Measurements from ENCODE around the gene AEBP1.

AEBP1 gene

DNA sequence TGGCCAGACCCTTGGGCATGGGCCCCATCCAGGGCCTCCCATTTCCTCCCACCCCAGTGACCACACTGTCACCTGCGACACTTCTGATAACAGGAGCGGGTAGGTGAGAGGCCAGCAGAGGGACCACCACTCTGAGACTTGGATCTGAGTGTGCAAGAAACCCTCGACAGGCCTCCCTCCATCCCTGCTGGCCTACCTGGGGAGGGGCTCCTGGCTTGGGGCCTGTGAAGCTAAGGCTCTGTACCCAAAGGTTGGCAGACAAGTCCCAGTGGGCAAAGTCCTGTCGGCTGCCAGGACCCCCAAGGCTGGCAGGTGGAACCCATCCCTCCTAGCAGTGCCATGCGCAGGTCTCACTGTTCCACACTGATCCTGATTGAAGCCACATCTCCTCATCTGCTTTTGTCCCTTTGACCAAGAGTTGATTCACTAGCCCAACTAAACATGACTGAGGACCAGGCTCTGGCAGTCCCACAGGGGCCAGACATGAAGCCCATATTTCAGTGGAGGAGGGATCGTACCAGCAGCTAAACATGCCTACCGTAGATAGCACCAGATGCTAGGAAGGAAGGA is 37.6 kb upstream of the AEBP1 start:
- DNase-seq (ENCODE audit: low read depth in 2 of 2, low spot score in 1 of 2): no peak

DNA sequence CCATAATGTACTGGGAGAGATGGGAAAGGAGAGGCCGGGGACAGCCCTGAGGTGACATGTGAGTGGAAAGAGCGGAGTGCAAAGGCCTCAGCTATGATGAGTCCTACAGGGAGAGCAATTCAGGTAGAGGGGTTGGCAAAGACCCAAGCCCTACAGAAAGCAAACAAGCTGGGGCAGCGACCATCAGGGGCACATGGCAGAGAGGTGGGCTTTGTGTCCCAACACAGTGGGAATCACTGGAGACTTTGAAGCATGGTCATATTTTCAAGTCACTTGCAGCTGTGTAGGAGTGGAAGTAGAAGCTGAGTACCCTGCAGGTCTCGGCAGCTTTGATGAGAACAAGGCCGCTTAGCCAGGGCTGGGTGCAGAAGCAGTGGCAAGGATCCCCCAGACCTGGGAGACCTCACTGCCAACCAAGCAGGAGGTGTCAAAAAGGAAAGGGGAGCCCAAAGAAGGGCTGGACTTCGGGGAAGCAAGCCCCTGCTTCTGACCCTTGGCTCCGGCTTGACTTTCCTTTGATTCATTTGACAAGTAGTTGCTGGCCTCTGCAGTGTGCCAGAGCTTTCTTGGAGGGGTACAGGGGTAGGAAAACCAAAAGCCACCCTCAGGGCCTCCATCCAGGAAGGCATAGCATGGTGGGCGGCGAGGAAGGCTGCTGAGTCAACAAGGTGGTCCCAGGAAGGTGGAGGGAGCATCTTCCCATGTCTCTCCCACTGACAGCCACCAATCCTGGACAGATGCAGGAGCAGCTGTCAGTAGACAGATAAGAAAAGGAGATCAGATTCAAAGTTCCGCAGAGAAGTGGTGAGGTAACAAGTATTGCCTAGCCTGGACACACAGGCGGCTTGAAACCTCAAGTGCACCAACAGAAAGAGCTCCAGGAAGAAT is 36.8 kb upstream of the AEBP1 start:
- DNase-seq (ENCODE audit: low read depth in 2 of 2, low spot score in 1 of 2): no peak

DNA sequence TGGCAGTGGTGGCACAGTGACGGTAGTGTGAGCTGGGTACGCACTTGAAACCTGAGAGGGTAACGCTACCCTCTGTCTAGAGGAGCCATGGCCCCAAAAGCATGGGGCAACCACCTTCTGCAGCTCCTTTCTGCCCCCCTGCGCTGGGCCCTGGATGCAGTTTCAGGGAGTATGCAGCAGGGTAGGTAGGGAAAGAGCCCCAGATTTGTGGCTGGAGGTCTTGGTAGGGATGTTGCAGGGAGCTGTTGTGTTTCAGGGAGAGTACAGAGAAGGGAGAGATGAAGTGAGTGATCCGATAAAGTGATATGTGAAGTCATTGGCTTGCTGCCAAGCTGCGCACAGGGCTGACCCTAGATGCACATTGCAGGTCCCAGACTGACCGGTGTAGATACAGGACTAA is 36.1 kb upstream of the AEBP1 start:
- no peak for DNase-seq (ENCODE audit: low read depth in 2 of 2, low spot score in 1 of 2)

DNA sequence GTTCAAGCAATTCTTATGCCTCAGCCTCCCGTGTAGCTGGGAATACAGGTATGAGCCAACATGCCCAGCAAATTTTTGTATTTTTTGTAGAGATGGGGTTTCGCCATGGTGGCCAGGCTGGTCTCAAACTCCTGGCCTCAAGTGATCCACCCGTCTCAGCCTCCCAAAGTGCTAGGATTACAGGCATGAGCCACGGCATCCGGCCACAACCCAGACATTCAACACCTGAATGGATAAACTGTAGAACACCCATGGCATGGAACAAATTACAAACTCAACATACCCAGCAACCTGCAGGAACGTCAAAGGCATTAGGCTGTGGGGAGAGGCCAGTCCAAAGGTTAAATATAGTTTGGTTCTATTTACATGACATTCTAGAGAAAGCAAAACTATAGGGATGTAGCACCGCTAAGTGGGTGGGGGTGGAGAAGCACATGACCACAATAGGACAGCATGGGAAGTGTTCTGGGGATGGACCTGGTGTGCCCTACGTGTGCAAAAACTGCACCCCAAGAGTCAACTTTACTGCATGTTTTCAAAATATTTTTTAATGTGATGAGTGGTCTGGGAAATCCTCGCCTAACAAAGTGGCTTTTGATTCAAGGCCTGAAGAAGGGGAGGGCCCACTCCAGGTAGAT is 32.3 kb upstream of the AEBP1 start:
- no peak for DNase-seq (ENCODE audit: low read depth in 2 of 2, low spot score in 1 of 2)

DNA sequence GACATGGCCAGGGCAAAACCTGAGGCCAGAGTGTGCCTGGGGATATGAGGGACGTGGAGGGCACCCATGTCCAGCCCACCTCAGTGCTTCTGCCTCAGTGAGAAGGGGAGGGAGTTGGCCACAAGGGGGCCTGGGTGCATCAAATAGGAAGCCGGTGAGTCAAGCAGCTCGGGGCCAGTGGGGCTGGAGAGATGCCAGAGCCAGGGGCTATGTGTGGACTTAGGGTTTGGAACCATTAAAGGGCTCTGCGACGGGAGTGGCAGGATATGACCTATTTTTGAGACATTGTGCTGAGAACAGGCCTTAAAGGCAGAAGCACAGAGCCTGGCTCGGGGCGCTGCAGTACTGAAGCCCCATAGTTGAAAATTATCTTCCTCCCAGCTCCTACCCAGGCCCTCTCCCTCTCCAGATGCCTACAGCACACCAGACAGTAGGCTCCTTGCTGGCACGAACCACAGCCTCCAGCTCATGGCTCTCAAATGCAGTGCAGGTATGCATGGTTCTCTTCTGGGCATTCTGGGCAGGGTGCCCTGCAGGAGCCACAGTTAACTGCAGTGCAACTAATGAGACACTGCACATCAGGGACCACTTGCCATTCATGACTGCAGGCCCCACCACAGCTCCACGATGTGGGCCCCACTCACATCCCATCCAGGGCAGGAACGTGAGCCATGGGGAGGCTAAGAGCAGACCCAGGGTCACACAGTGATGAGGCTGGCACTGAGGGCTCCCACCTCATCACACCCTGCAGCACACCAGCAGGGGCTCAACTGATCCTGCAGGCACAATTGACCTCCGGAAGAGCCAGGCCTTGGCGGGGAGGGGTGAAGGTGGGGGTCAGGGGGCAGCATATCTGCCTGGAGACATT is 31.5 kb upstream of the AEBP1 start:
- peak; percentile 13 to 23 for DNase-seq (ENCODE audit: low read depth in 2 of 2, low spot score in 1 of 2)

DNA sequence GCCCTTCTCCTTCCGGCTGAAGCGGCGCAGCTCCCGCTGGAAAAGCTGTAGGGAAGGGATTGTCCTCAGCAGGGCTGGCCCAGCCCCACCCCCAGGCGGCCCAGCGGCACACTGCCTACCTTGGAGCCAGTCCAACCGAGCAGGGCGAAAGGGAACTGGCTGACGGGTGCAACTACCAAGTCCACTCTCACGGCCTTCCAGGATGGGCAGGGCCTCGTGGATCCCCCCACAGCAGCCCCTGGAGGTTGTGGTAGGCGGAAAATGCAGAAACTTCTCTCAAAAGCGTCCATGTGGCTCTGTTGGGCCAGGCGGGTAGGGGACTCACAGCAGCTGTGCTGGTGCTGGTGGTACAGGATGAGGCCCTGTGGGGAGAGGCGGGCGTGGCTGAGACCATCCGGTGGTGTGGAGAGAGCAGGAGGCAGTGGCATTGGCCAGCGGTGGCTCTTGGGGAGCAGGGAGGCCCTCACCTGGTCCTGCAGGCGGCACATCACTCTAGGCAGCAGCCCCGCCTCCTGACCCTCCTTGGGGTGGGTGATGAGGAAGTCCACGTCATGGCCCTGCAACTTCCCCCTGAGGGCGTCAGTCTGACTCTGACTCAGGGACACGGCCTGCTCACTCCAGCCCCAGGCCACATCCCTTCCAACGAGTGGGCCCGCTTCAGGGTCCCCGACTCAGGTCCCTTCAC is 30.3 kb upstream of the AEBP1 start:
- peak; percentile 31 to 59 for DNase-seq (ENCODE audit: low read depth in 2 of 2, low spot score in 1 of 2)

DNA sequence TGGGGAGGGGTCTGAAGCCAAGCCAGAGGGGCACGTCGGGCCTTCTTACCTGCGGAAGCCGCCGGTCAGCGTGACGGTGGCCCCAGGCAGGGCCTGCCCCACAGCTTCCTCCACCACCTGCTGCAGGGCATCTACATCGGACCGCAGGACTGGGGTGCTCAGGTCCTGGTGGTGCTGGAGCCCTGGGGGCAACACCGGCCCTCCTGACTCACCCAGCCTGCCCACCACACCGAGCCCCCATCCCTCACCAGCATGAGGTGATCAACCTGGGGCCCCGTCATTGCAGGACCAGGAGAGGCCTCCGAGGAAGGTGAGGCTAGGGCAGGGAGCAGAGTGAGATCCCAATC is 29.8 kb upstream of the AEBP1 start:
- DNase-seq (ENCODE audit: low read depth in 2 of 2, low spot score in 1 of 2): no peak

DNA sequence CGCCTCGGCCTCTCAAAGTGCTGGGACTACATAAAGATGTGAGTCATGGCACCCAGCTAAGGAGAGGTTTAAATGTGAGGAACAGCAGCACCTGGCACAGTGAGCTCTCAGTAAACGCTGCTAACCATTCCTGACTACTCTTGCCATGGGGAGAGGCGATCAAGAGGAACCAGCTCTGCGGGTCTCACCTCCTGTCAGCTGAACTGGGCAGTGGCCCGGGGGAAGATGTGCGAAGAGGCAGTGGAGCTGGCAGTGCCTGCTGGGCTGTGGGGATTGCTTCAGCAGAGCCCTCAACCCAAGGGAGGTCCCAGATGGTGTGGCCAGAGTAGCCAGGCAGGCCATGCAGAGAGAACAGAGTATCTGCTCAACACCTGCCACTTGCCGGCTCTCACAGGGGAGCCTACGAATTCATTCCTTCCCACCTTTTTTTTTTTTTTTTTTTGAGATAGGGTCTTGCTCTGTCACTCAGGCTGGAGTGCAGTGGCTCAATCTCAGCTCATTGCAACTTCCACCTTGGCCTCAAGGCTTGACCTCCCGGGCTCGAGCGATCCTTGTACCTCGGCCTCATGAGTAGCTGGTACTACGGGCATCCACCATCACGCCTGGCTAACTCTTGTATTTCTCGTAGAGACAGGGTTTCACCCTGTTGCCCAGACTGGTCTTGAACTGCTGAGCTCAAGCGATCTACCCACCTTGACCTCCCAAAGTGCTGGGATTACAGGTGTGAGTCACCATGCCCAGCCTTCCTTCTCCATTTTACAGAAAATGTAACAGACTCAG is 28.7 kb upstream of the AEBP1 start:
- no peak for DNase-seq (ENCODE audit: low read depth in 2 of 2, low spot score in 1 of 2)

DNA sequence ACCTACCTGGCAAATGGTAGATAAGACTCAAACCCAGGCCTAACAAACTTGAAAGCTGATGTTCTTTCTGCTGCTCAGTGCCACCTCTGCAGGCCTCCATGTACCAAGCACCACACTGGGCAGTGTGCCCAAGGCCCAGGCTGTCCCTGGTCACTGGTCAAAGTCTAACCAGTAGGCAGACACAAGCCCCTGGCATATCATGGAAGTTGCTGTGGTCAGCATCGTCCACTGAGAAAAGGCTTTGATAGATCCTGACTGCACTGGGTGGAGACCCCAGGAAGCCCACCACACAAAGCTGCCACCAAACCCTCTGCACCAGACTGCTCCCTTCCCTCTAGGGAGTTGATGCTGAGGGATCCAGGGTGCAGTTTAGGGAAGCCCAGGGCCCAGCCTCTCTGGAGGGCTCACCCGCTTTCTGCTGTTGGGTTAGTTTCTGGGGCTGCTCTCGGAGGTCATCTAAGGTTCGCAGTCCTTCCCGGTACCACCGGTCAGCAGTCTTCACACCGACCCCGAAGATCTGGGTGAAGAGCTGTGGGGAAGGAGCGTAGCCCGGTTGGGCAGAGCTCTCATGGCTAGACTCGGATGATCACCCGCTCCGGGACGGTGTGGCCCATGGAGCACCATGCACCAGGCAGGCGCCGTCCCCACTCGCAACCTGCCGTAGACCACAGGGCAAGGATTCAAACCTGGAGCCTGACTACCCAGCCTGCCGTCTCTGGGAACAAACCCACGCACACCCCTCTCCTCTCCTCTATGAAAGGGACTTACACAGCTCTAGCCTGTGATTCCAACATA is 27.8 kb upstream of the AEBP1 start:
- DNase-seq (ENCODE audit: low read depth in 2 of 2, low spot score in 1 of 2): no peak

DNA sequence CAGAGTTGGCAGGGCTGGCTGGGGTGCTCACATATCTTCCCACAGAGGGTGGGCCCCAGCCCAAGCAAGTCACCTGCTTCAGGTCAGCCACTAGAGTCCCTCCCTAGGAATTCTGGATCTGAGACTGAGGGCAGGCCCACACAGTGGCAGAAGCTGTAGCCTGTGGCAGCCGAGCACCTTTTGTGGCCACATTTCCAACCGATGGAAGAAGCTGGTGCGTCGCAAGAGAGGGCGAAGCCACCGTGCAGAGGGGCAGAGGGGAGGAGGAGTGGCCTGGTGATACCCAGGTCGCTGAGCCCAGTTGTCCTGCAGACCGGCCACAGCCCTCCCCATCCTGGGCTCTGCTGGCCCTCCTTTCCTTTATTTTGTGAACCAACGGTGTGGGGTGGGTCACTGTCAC is 27.1 kb upstream of the AEBP1 start:
- DNase-seq (ENCODE audit: low read depth in 2 of 2, low spot score in 1 of 2): no peak

DNA sequence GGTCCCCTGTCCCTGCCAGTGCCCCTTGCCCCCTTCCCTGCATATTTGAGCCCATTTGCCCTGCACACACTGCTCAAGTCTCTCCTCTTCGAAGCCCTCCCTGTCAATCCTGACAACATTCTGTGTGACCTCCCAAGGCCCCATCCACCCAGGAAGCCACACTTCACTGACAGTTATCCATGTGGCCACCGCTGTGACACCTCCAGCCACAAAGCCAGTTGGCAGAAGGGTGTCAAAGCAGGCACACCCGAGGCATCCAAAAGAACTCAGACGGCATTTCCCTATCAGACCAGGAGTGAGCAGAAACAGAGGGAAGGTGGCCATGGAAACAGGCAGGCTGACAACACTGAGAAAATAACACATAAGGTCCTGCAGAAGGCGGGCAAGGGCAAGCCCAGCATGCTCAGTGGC is 26.5 kb upstream of the AEBP1 start:
- DNase-seq (ENCODE audit: low read depth in 2 of 2, low spot score in 1 of 2): no peak

DNA sequence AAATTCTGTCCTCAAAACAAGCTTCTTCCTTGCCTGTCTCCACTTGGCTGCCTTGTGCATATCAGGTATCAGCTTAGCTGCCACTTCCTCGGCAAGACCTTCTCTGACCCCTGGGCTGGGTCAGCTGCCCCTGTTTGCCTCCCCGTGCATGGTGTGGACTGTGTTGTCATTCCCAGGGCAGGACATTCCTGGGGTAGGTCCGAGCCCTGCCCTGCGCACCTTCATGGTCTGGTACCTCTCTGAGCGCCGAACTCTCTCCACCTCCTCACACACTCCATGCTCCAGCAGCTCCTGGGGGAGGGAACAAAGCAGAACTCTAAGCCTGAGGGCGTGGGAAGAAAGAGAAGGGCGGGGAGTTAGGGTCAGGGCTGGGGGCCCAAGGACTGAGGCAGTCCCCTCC is 25.6 kb upstream of the AEBP1 start:
- no peak for DNase-seq (ENCODE audit: low read depth in 2 of 2, low spot score in 1 of 2)

DNA sequence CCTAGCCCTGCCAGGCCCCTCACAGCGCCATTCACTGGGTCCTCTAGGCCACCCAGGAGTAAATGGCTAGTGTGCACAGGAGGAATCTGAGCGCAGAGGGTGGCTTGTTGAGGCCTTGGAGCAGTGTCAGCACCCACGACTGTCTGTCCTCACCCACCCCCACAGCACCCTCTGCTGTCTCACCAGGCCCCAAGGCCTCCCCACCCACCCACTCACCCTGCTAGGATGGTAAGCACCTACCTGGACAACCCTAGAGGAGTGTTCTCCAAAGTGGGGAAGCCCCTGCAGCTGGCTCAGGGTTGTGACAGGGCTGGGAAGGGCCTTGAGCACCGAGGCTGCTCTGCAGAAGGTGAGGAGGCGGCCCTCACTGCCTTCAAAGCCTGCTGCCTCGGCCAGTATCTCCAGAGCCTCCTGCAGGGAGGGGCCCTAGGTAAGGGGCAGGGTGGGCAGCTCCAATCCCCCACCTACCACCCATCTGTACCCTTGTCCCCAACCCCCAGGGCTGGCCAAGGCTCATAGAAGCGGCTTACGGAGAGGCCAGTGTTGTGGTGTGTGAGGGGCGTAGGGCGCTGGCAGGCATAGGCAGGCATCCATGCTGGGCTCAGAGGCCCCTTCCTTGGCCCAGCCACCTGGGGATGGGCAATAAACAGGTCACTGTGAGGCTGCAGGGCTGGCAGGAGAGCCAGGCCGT is 24.7 kb upstream of the AEBP1 start:
- peak in 1 of 2 donors; percentile 15 for DNase-seq (ENCODE audit: low read depth in 2 of 2, low spot score in 1 of 2)

DNA sequence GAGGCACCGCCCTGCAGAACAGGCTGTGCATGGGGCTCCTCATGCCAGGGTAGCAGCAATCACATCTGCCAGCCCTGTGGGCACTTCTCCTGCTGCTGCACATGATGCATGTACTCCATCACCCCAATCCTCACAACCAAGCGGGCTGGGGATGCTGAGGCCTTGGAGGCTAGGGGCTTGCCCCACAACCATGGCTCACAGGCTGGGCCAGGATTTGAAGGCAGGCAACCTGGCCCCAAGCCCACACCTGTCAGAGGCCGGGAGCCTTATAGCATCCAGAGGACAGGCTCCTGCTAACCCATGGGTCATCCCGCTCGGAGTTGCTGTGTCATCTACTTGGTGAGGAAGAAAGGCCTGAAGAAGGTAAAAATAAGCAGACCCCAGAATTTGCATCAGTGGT is 24.0 kb upstream of the AEBP1 start:
- no peak for DNase-seq (ENCODE audit: low read depth in 2 of 2, low spot score in 1 of 2)

DNA sequence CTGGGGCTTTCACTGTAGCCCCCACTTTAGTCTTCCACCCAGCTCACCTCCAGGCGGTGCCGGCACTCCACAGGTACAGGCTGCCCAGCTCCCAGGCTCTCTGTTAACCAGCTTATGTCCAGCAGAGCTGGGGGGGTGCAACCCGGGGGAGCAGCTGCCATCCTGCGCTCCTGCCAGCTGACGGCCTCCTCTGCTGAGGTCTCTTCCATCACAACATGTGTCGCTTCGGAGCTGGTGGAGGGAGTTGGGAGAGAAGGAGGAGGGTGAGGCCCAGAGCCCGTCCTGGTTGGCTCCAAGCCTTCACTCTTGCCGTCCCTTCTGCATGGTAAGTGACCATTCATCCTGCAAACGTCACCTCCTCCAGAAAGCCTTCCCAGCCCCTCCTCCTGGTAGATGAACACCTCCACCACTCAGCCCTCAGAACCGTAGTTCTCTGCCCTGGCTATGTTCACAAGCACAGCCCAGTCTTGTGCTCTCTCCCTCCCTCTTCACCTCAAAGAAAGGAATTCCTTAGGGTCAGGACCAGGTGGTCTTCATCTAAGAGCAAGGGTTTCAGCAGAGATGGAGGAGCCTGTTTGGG is 23.4 kb upstream of the AEBP1 start:
- no peak for DNase-seq (ENCODE audit: low read depth in 2 of 2, low spot score in 1 of 2)

DNA sequence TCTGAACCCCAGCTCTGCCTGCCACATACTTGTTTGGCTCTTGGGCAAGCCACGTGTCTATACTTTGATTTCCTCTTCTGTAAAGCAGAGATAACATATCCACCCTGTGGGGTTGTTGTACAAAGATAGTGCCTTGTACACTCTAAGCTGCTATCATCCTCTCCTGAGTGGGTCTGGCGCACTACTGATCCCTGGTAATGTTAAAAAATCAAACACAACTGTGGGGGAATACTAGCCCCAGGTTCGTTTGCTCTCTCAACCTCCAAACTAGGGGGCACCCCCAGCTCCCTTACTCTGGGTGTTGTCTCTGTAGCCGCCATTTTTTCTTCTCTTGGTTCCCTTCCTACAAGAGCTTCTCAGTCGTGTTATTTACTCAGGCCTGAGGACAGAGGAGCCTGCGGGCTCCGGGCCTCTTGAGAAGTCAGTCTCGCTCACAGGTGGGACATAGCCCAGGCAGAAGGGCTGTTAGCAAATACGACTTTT is 22.8 kb upstream of the AEBP1 start:
- no peak for DNase-seq (ENCODE audit: low read depth in 2 of 2, low spot score in 1 of 2)

DNA sequence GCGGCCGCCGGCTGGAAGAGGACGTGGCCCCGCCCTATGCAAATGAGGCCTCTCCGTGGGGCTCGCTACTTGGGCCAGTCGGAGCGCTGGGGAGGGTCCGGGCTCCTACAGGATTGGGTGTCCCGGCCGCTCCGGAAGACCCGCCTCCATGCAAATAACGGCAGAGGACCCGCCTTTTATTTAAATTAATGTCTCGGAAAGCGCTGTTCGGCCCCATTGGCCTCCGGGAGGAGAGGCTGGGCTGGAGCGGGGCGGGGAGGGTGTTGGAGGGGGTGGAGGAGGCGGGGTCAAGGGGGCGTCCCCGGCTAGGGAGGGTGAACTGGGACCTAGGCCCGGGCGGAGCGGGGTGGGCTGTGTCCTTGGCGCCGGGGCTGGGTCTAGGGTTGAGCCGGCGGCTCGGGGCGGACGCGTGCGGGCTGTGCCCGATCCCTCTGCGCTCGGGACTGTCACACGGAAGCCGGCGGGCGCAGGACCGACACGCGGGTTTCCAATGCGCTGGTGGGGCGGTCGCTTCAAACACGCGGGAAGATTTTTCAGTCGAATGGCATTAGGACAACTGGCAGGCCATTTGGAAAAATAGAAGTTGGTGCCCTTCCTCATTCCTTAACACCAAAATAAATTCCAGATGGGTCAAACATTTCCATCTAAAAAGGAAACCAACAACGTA is 21.5 kb upstream of the AEBP1 start:
- peak; percentile 88 to 98 for DNase-seq (ENCODE audit: low read depth in 2 of 2, low spot score in 1 of 2)

DNA sequence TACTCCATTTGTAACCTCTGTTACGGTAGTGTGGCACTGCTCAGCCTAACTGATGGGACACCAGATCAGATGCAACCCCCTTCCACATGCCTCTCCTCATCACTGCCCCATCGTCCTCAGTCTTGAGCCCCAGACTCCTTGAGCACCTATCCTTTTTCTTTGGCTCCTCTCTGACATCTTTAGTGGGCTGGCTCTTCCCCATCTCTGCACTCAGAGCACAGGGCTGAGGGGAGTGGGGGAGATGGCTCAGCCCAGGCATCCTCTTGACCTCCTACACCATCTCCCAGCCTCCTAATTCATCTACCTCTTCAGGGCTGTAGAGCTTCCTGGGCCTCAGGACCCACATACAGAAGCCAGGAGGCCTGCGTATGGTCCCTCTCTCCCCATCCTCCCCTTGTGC is 20.3 kb upstream of the AEBP1 start:
- DNase-seq (ENCODE audit: low read depth in 2 of 2, low spot score in 1 of 2): no peak

All from stimulated activated CD8-positive, alpha-beta memory T cell treated with anti-CD3 and anti-CD28 coated beads, Interleukin-4, amount 100 ng/mL, for 4 hours (primary cell).